WTC11 (cell line): ENCODE measurements around the gene PCGF3. TPM values are rescaled to one million over a fixed set of nuclear protein-coding genes. Genes with fewer than 3 reads are reported as not detected.

Source experiments
- ATAC-seq: fragments of 200-7000 bp; cut with Tn5 transposase; 2 replicates; pipeline ENCODE4 v1.10.0; 2021; ENCODE audit warnings: mild to moderate bottlenecking, moderate library complexity
- CTCF ChIA-PET: fragments of 300-600 bp; sonication (Branson Sonifier 250); formaldehyde crosslinking; loops from one replicate; lab custom pipeline; 2021; ENCODE audit warnings: antibody characterized with exemption; lab: Charles Lee
- POLR2A ChIA-PET: fragments of 350-600 bp; sonication (Branson Sonifier 250); formaldehyde crosslinking; loops from one replicate; lab custom pipeline; 2021; ENCODE audit warnings: antibody characterized with exemption; lab: Charles Lee
- DNase-seq: peaks from one replicate; pipeline ENCODE4 v3.0.0; 2021; ENCODE audit warnings: low spot score
- H3K27ac Mint-ChIP-seq: 2 replicates; pipeline ENCODE4 v1.8.0; 2021; ENCODE audit warnings: mixed read lengths
- H3K27me3 Mint-ChIP-seq: 2 replicates; pipeline ENCODE4 v1.8.0; 2021; ENCODE audit warnings: low read depth, mild to moderate bottlenecking, moderate library complexity, mixed read lengths
- H3K36me3 Mint-ChIP-seq: 2 replicates; pipeline ENCODE4 v1.8.0; 2021; ENCODE audit warnings: mixed read lengths
- H3K4me1 Mint-ChIP-seq: 2 replicates; pipeline ENCODE4 v1.8.0; 2022; ENCODE audit warnings: mixed read lengths
- H3K4me3 Mint-ChIP-seq: 2 replicates; pipeline ENCODE4 v1.8.0; 2021; ENCODE audit warnings: mild to moderate bottlenecking, moderate library complexity, mixed read lengths
- H3K9me3 Mint-ChIP-seq: 2 replicates; pipeline ENCODE4 v1.8.0; 2021; ENCODE audit warnings: mixed read lengths
- E2F4 ChIP-seq: sonication (generic); formaldehyde crosslinking; IDR thresholded peaks from 2 replicates; pipeline ENCODE4 v1.8.1; 2022; ENCODE audit warnings: low read depth, mild to moderate bottlenecking, moderate library complexity, missing genetic modification reagents, borderline replicate concordance
- GTF2I ChIP-seq: fragments of 250-450 bp; sonication (Bioruptor Pico); conservative IDR thresholded peaks from 2 replicates; pipeline ENCODE4 v1.4.0; 2021; ENCODE audit warnings: mild to moderate bottlenecking
- HMGA2 ChIP-seq: fragments of 250-450 bp; sonication (Bioruptor Pico); IDR thresholded peaks from 2 replicates; pipeline ENCODE4 v1.4.0; 2021; ENCODE audit warnings: mild to moderate bottlenecking, moderate library complexity
- MXD4 ChIP-seq: fragments of 250-450 bp; sonication (Bioruptor Pico); IDR thresholded peaks from 2 replicates; pipeline ENCODE4 v1.8.0; 2021; ENCODE audit warnings: mild to moderate bottlenecking, moderate library complexity, borderline replicate concordance
- NFATC4 ChIP-seq: fragments of 250-450 bp; sonication (Bioruptor Pico); IDR thresholded peaks from 2 replicates; pipeline ENCODE4 v1.9.0; 2021; ENCODE audit warnings: mild to moderate bottlenecking
- PREB ChIP-seq: sonication (generic); formaldehyde crosslinking; IDR thresholded peaks from 2 replicates; pipeline ENCODE4 v1.8.1; 2022; ENCODE audit warnings: mild to moderate bottlenecking, missing genetic modification reagents, moderate library complexity, borderline replicate concordance
- SMAD4 ChIP-seq: sonication (generic); formaldehyde crosslinking; IDR thresholded peaks from 2 replicates; pipeline ENCODE4 v1.8.0; 2022; ENCODE audit warnings: mild to moderate bottlenecking, missing genetic modification reagents
- ZMAT4 ChIP-seq: fragments of 250-450 bp; sonication (Bioruptor Pico); IDR thresholded peaks from 2 replicates; pipeline ENCODE4 v1.9.0; 2021; ENCODE audit warnings: mild to moderate bottlenecking
- ZNF423 ChIP-seq: fragments of 250-450 bp; sonication (Bioruptor Pico); IDR thresholded peaks from 2 replicates; pipeline ENCODE4 v2.1.2; 2022; ENCODE audit warnings: mild to moderate bottlenecking, moderate library complexity
- total RNA-seq: library from RNA; stranded (reverse); gene quantifications from 3 replicates; pipeline ENCODE4 v1.2.3, GENCODE V29; 2021
- TF ChIP-seq, protein P1 (sequence below): fragments of 250-450 bp; sonication (Bioruptor Pico); IDR thresholded peaks from 2 replicates; pipeline ENCODE4 v1.9.0; 2021; ENCODE audit warnings: mild to moderate bottlenecking, borderline replicate concordance
- TF ChIP-seq, protein P2 (sequence below): sonication (generic); formaldehyde crosslinking; IDR thresholded peaks from 2 replicates; pipeline ENCODE4 v1.8.0; 2022; ENCODE audit warnings: mild to moderate bottlenecking, missing genetic modification reagents

PCGF3 gene
- total RNA-seq, 1 experiment from 2014 or later: 65.7 TPM

- TF ChIP-seq E2F4: no peak
- TF ChIP-seq MXD4 (CRISPR knock-in tag): no peak
- no peak for TF ChIP-seq ZMAT4 (CRISPR knock-in tag)
- no peak for TF ChIP-seq SMAD4 (CRISPR knock-in tag)
- no peak for TF ChIP-seq ZNF423
- no peak for TF ChIP-seq NFATC4 (CRISPR knock-in tag)
- no peak for TF ChIP-seq HMGA2 (CRISPR knock-in tag)
- TF ChIP-seq, all 79 proteins: peak for 0
These were observed 90.6 kb downstream of the PCGF3 start (continued) for GRCh38 chr4:796206-796605.

GRCh38 chr4:797066-797465 lies 91.4 kb downstream of the PCGF3 start:
- H3K27ac Mint-ChIP-seq: no peak overlapping the region
- CTCF ChIA-PET: no interaction called here
- TF ChIP-seq, protein P1, sequence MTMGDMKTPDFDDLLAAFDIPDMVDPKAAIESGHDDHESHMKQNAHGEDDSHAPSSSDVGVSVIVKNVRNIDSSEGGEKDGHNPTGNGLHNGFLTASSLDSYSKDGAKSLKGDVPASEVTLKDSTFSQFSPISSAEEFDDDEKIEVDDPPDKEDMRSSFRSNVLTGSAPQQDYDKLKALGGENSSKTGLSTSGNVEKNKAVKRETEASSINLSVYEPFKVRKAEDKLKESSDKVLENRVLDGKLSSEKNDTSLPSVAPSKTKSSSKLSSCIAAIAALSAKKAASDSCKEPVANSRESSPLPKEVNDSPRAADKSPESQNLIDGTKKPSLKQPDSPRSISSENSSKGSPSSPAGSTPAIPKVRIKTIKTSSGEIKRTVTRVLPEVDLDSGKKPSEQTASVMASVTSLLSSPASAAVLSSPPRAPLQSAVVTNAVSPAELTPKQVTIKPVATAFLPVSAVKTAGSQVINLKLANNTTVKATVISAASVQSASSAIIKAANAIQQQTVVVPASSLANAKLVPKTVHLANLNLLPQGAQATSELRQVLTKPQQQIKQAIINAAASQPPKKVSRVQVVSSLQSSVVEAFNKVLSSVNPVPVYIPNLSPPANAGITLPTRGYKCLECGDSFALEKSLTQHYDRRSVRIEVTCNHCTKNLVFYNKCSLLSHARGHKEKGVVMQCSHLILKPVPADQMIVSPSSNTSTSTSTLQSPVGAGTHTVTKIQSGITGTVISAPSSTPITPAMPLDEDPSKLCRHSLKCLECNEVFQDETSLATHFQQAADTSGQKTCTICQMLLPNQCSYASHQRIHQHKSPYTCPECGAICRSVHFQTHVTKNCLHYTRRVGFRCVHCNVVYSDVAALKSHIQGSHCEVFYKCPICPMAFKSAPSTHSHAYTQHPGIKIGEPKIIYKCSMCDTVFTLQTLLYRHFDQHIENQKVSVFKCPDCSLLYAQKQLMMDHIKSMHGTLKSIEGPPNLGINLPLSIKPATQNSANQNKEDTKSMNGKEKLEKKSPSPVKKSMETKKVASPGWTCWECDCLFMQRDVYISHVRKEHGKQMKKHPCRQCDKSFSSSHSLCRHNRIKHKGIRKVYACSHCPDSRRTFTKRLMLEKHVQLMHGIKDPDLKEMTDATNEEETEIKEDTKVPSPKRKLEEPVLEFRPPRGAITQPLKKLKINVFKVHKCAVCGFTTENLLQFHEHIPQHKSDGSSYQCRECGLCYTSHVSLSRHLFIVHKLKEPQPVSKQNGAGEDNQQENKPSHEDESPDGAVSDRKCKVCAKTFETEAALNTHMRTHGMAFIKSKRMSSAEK (CRISPR knock-in tag): no peak
- no peak for TF ChIP-seq PREB
- no peak for TF ChIP-seq GTF2I
- H3K4me1 Mint-ChIP-seq: peaks cover 23% of the 10 kb centered on the region
- POLR2A ChIA-PET: no interaction called here
- H3K27me3 Mint-ChIP-seq: peaks cover 73% of the 10 kb centered on the region
- H3K9me3 Mint-ChIP-seq: peaks cover 7% of the 10 kb centered on the region; the same call in 1 of the 2 replicates
- no peaks in the 10 kb centered on the region for H3K36me3 Mint-ChIP-seq
- no peak for ATAC-seq
- no peak overlapping the region for H3K4me3 Mint-ChIP-seq
- no peak for DNase-seq

- Mint-ChIP-seq H3K27me3 (peaks cover 75% of the 10 kb centered on the region), H3K4me1 (no peaks in the 10 kb centered on the region)
- POLR2A ChIA-PET: no interaction called here
These were observed 95.9 kb downstream of the PCGF3 start for GRCh38 chr4:801436-802124.

More at GRCh38 chr4:801436-802124, 95.9 kb downstream of the PCGF3 start:
- ATAC-seq: no peak
- Mint-ChIP-seq H3K9me3 (peaks cover 21% of the 10 kb centered on the region), H3K36me3 (no peaks in the 10 kb centered on the region)
- no peak for DNase-seq
- CTCF ChIA-PET: no interaction called here
- TF ChIP-seq, protein P2, sequence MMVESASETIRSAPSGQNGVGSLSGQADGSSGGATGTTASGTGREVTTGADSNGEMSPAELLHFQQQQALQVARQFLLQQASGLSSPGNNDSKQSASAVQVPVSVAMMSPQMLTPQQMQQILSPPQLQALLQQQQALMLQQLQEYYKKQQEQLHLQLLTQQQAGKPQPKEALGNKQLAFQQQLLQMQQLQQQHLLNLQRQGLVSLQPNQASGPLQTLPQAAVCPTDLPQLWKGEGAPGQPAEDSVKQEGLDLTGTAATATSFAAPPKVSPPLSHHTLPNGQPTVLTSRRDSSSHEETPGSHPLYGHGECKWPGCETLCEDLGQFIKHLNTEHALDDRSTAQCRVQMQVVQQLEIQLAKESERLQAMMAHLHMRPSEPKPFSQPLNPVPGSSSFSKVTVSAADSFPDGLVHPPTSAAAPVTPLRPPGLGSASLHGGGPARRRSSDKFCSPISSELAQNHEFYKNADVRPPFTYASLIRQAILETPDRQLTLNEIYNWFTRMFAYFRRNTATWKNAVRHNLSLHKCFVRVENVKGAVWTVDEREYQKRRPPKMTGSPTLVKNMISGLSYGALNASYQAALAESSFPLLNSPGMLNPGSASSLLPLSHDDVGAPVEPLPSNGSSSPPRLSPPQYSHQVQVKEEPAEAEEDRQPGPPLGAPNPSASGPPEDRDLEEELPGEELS (CRISPR knock-in tag): no peak
- TF ChIP-seq, all 79 proteins: peak for 0
- Mint-ChIP-seq H3K4me3 (no peak overlapping the region), H3K27ac (no peak overlapping the region)
